NT2/D1 (cell line): Measurements from ENCODE around the gene SORCS1.

Source experiments
- DNase-seq: peaks from one replicate; pipeline ENCODE4 v3.0.0-alpha.2; 2011; ENCODE audit warnings: low read depth, low spot score
- H3K27me3 ChIP-seq: 2 replicates; pipeline ENCODE4 v1.6.0; 2011; ENCODE audit warnings: mild to moderate bottlenecking; ENCODE audit not compliant: insufficient read length, insufficient read depth
- H3K36me3 ChIP-seq: 2 replicates; pipeline ENCODE4 v1.6.1; 2011; ENCODE audit warnings: mild to moderate bottlenecking, low read length, mixed read lengths; ENCODE audit not compliant: insufficient read depth, insufficient read length
- H3K4me1 ChIP-seq: 2 replicates; pipeline ENCODE4 v1.5.1; 2011; ENCODE audit not compliant: insufficient read depth, insufficient read length
- H3K4me3 ChIP-seq: 2 replicates; pipeline ENCODE4 v1.5.1; 2011; ENCODE audit warnings: low read depth; ENCODE audit not compliant: insufficient read length
- H3K9ac ChIP-seq: 2 replicates; pipeline ENCODE4 v1.6.0; 2011; ENCODE audit warnings: low read depth; ENCODE audit not compliant: insufficient read length
- H3K9me3 ChIP-seq: 2 replicates; pipeline ENCODE4 v1.5.1; 2011; ENCODE audit warnings: mild to moderate bottlenecking, low read length; ENCODE audit not compliant: insufficient read depth
- SUZ12 ChIP-seq: IDR thresholded peaks from 2 replicates; pipeline ENCODE4 v1.6.1; 2011; ENCODE audit not compliant: insufficient read length, insufficient read depth; ENCODE audit errors: extremely low read depth
- YY1 ChIP-seq: IDR thresholded peaks from 2 replicates; pipeline ENCODE4 v1.6.1; 2011; ENCODE audit not compliant: insufficient read length, insufficient read depth
- ZNF274 ChIP-seq: IDR thresholded peaks from 2 replicates; pipeline ENCODE4 v1.6.1; 2011; ENCODE audit warnings: mild to moderate bottlenecking, low read depth, low read length

Gene SORCS1

DNA sequence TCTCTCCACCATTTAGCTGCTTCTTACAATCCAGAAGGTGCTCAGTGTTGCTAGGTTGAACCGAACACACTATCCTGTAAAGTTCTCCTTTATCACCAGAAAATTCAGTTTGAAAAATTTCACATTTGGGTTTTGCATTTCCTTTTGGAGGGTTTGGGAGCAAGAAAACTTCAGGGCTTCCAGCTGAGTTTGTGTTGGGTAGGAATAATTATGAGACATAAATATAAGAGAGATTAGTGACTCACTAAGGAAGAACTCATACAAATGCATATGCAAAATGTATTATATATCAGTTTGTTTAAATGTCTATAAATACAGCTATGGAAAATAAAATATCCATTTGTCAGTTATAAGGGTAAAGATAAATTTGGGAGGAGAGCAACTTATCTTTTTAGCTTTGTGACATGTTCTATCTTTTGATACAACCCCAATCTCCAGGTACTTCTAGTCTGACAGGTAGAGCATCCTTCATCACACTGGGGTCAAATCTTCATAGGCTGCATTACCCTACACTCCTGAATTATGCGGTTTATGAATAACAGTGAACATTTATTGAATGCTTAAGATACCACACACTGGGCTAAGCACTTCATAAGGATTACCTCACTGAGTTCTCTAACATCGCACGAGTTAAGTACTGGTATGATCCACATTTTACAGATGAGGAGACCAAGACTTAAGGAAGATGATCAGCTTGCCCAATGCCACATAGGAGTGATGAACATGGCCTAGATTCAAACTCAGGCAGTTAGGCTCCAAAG lies 304.4 kb downstream of the SORCS1 start:
- H3K9ac ChIP-seq, result no peak overlapping the region
- no peak overlapping the region for H3K4me3 ChIP-seq
- no peaks in the 10 kb centered on the region for H3K36me3 ChIP-seq
- TF ChIP-seq SUZ12 (no peak), YY1 (no peak), ZNF274 (no peak)
- no peaks in the 10 kb centered on the region for H3K9me3 ChIP-seq
- no peaks in the 10 kb centered on the region for H3K4me1 ChIP-seq
- no peaks in the 10 kb centered on the region for H3K27me3 ChIP-seq
- DNase-seq, result no peak

GRCh38 chr10:106857728-106858127 lies 306.8 kb downstream of the SORCS1 start:
- no peaks in the 10 kb centered on the region for H3K36me3 ChIP-seq
- TF ChIP-seq ZNF274 (no peak), YY1 (no peak), SUZ12 (no peak)
- H3K9ac ChIP-seq, result no peak overlapping the region
- H3K9me3 ChIP-seq, result no peaks in the 10 kb centered on the region
- H3K4me1 ChIP-seq, result no peaks in the 10 kb centered on the region
- no peaks in the 10 kb centered on the region for H3K27me3 ChIP-seq
- DNase-seq, result no peak
- no peak overlapping the region for H3K4me3 ChIP-seq

DNA sequence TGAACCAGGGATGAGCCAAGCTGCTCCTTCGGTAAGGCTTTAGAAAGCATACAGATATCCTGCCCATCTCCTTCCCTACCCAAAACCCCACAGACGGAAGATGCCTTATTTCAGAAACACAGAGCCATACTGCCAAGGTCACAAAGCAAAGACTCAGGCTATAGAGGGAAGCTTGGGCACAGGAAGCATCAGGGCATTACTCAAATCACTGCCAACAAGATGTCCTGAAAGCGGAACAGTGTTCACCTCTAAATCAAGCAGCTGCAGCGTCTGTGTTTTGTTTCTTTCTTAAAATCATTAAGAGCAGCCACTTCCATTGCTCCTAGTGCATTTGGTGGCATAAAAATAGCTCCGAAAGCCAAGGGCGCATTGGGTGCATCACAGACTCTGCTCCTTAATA lies 307.3 kb downstream of the SORCS1 start:
- DNase-seq, result no peak
- H3K4me3 ChIP-seq, result no peak overlapping the region
- no peaks in the 10 kb centered on the region for H3K4me1 ChIP-seq
- H3K27me3 ChIP-seq, result no peaks in the 10 kb centered on the region
- TF ChIP-seq SUZ12, result no peak
- no peak for TF ChIP-seq YY1
- no peak for TF ChIP-seq ZNF274
- H3K36me3 ChIP-seq, result no peaks in the 10 kb centered on the region
- no peaks in the 10 kb centered on the region for H3K9me3 ChIP-seq
- H3K9ac ChIP-seq, result no peak overlapping the region

DNA sequence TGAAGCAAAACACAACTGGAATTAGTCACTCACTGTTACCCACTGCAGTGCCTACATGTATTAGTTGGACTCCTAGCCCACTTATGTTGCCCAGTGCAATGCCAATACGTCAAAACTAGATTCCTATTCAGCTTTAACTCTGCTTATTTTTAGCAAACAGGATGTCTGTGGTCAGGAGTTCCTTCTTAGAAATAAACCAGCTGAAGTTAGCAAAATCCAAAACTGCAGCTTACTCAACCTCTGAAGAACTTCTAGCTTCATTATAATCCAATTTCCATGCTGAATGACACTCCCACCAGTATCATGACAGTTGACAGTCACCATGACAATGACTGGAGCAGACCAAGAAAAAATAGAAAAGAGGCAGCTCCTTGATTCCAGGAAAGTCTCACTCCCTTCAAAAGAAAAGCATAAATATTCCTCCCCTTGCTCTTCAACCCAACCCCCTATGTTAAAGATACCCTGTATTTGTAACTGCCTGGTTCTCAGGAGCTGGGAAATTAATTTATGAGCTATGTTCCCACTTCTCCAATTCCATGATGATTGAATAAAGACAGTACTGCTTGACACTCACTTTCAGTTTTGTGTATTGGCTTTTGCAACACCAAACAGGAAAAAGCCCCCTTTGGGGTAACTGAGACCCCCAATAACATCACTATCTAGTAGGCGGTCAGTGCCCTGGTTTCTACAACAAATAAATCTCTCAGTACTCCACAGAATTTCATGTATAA lies 327.4 kb downstream of the SORCS1 start:
- H3K36me3 ChIP-seq, result no peaks in the 10 kb centered on the region

DNA sequence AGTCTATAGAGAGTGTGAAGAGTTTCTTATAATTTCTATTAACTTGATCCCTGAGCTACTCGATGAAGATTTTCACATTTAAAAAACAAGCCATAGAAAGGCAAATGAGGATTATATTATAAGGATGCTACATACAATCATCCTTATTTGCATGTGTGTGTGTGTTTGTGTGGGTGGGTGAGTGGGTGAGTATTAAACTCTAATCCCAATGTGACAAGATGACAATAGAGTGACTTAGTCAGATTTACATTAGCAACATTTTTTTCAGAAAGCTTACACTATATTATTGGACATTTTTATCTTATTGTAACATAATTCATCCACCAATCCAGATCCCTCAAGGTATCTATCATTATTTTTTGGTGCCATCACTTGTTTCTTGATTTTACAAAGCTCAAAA lies 331.7 kb downstream of the SORCS1 start:
- H3K4me1 ChIP-seq, result no peaks in the 10 kb centered on the region
- TF ChIP-seq YY1 (no peak), ZNF274 (no peak), SUZ12 (no peak)
- no peak overlapping the region for H3K4me3 ChIP-seq
- H3K9me3 ChIP-seq, result no peaks in the 10 kb centered on the region
- no peak overlapping the region for H3K9ac ChIP-seq
- H3K36me3 ChIP-seq, result no peaks in the 10 kb centered on the region
- H3K27me3 ChIP-seq, result no peaks in the 10 kb centered on the region
- DNase-seq, result no peak

More for the DNA sequence above, 327.4 kb downstream of the SORCS1 start:
- H3K4me1 ChIP-seq, result no peaks in the 10 kb centered on the region
- H3K4me3 ChIP-seq, result no peak overlapping the region
- TF ChIP-seq SUZ12, result no peak
- no peak for TF ChIP-seq ZNF274
- no peak for TF ChIP-seq YY1
- no peak overlapping the region for H3K9ac ChIP-seq
- H3K9me3 ChIP-seq, result no peaks in the 10 kb centered on the region
- DNase-seq, result no peak
- no peaks in the 10 kb centered on the region for H3K27me3 ChIP-seq

DNA sequence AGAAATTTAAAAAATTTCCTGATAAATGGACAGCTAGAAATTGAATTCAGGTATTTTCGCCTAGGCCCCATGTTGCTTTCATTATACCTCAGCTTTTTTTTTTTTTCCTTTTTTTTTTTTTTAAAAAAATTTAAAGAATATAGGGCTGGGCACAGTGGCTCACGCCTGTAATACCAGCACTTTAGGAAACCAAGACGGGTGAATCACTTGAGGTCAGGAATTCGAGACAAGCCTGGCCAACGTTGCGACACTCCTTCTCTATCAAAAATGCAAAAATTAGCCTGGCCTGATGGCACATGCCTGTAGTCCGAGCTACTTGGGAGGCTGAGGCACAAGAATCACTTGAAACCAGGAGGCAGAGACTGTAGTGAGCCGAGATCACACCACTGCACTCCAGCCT lies 334.0 kb downstream of the SORCS1 start:
- no peak for DNase-seq

GRCh38 chr10:106830006-106830405 lies 334.5 kb downstream of the SORCS1 start:
- Histone ChIP-seq H3K9ac (no peak overlapping the region), H3K27me3 (no peaks in the 10 kb centered on the region), H3K4me1 (no peaks in the 10 kb centered on the region), H3K36me3 (no peaks in the 10 kb centered on the region), H3K9me3 (no peaks in the 10 kb centered on the region), H3K4me3 (no peak overlapping the region)
- DNase-seq, result no peak
- TF ChIP-seq ZNF274 (no peak), YY1 (no peak), SUZ12 (no peak)

More for the DNA sequence above, 334.0 kb downstream of the SORCS1 start:
- TF ChIP-seq SUZ12 (no peak), YY1 (no peak), ZNF274 (no peak)
- H3K4me3 ChIP-seq, result no peak overlapping the region
- H3K4me1 ChIP-seq, result no peaks in the 10 kb centered on the region
- no peaks in the 10 kb centered on the region for H3K36me3 ChIP-seq
- no peak overlapping the region for H3K9ac ChIP-seq
- H3K9me3 ChIP-seq, result no peaks in the 10 kb centered on the region
- no peaks in the 10 kb centered on the region for H3K27me3 ChIP-seq
